Endothelial cell of umbilical vein (primary cell): Measurements from ENCODE around the gene BTBD10. TPM values are rescaled to one million over a fixed set of nuclear protein-coding genes. Genes with fewer than 3 reads are reported as not detected.

Source experiments
- BruUV-seq: library from RNA; stranded (reverse); fragments of 400-500 nt; replicated peaks from 2 replicates; lab custom pipeline; 2021; lab: Mats Ljungman, UMichigan
- CTCF ChIA-PET: fragments of 300-600, 350-600 bp; sonication (Branson Sonifier 250); formaldehyde crosslinking; loops from one replicate; lab custom pipeline; 2021; ENCODE audit warnings: antibody characterized with exemption, inconsistent platforms; lab: Charles Lee
- POLR2A ChIA-PET: fragments of 300-600, 350-600 bp; sonication (Branson Sonifier 250); formaldehyde crosslinking; loops from one replicate; lab custom pipeline; 2021; ENCODE audit warnings: antibody characterized with exemption, inconsistent platforms; lab: Charles Lee
- DNase-seq: peaks from one replicate; pipeline ENCODE4 v3.0.0-alpha.2; 2011; ENCODE audit warnings: low read depth, low spot score
- FAIRE-seq: peaks from 2 replicates; lab custom pipeline; 2011; peaks lifted over from hg19 to GRCh38; lab: Jason Lieb, UNC
- H2AFZ ChIP-seq: 2 replicates; pipeline ENCODE4 v1.6.0; 2012; ENCODE audit warnings: low read depth, low read length, control low read depth, inconsistent platforms
- H3K27ac ChIP-seq: 2 replicates; pipeline ENCODE4 v1.5.1; 2011; ENCODE audit warnings: low read depth, mild to moderate bottlenecking, control low read depth, low read length, moderate library complexity; ENCODE audit not compliant: insufficient read depth
- H3K27me3 ChIP-seq, 2 experiments: 2 replicates each; pipeline versions ENCODE4 v1.6.0 to v1.6.1; 2011; ENCODE audit warnings: low read length in 2 of 2, mixed read lengths in 1 of 2; ENCODE audit not compliant: control insufficient read depth in 2 of 2, insufficient read depth in 2 of 2
- H3K36me3 ChIP-seq, 2 experiments: 2 replicates in 1 of 2; 3 replicates in 1 of 2; pipeline ENCODE4 v1.5.1; 2011; ENCODE audit warnings: low read length in 2 of 2, mild to moderate bottlenecking in 1 of 2, moderate library complexity in 1 of 2; ENCODE audit not compliant: control insufficient read depth in 2 of 2, insufficient read depth in 2 of 2; ENCODE audit errors: extremely low read depth in 1 of 2
- H3K4me1 ChIP-seq: 3 replicates; pipeline ENCODE4 v1.5.1; 2011; ENCODE audit warnings: mild to moderate bottlenecking, low read length; ENCODE audit not compliant: control insufficient read depth, insufficient read depth; ENCODE audit errors: extremely low read depth
- H3K4me2 ChIP-seq: 2 replicates; pipeline ENCODE4 v1.6.1; 2011; ENCODE audit warnings: low read length, control low read depth, mixed read lengths; ENCODE audit not compliant: insufficient read depth
- H3K4me3 ChIP-seq, 3 experiments: fragments of 200-600 bp in 1 of 3; sonication (generic), shearing (Covaris generic) in 1 of 3; replicated peaks in 1 of 3; 2 replicates each; pipeline ENCODE4 v1.5.1; 2011 to 2016; ENCODE audit warnings: control low read depth in 3 of 3, low read length in 3 of 3, mild to moderate bottlenecking in 2 of 3, inconsistent platforms in 1 of 3, low read depth in 1 of 3, moderate library complexity in 1 of 3; ENCODE audit not compliant: insufficient read depth in 1 of 3
- H3K79me2 ChIP-seq: 2 replicates; pipeline ENCODE4 v1.6.0; 2012; ENCODE audit warnings: low read length, inconsistent platforms; ENCODE audit not compliant: control insufficient read depth, insufficient read depth
- H3K9ac ChIP-seq: replicated peaks from 2 replicates; pipeline ENCODE3; 2011; ENCODE audit warnings: low read length, control low read depth; ENCODE audit not compliant: insufficient read depth; ENCODE audit errors: extremely low read depth
- H3K9me1 ChIP-seq: replicated peaks from 3 replicates; pipeline ENCODE4 v1.6.0; 2011; ENCODE audit warnings: mild to moderate bottlenecking, low read length; ENCODE audit not compliant: control insufficient read depth, insufficient read depth; ENCODE audit errors: extremely low read depth
- H3K9me3 ChIP-seq: replicated peaks from 2 replicates; pipeline ENCODE4 v1.5.1; 2012; ENCODE audit warnings: low read length, inconsistent platforms; ENCODE audit not compliant: control insufficient read depth, insufficient read depth
- H4K20me1 ChIP-seq: replicated peaks from 2 replicates; pipeline ENCODE3; 2011; ENCODE audit warnings: mild to moderate bottlenecking, low read length; ENCODE audit not compliant: control insufficient read depth, insufficient read depth; ENCODE audit errors: extremely low read depth
- EZH2 ChIP-seq: IDR thresholded peaks from 2 replicates; pipeline ENCODE4 v1.6.1; 2012; ENCODE audit warnings: borderline replicate concordance, low read depth, mild to moderate bottlenecking, moderate library complexity, low read length, inconsistent platforms; ENCODE audit not compliant: severe bottlenecking
- FOS ChIP-seq: IDR thresholded peaks from 2 replicates; pipeline ENCODE4 v1.6.1; 2011; ENCODE audit warnings: mild to moderate bottlenecking, low read length, moderate library complexity, borderline replicate concordance; ENCODE audit not compliant: insufficient read depth
- GATA2 ChIP-seq: IDR thresholded peaks from 2 replicates; pipeline ENCODE4 v1.7.0; 2011; ENCODE audit warnings: low read depth, mild to moderate bottlenecking, moderate library complexity, mixed read lengths, low read length; ENCODE audit not compliant: insufficient read length, insufficient read depth
- JUN ChIP-seq: IDR thresholded peaks from 2 replicates; pipeline ENCODE4 v1.6.1; 2011; ENCODE audit warnings: borderline replicate concordance, low read depth; ENCODE audit not compliant: insufficient read length, insufficient read depth
- MYC ChIP-seq: IDR thresholded peaks from one replicate; pipeline ENCODE4 v1.6.1; 2011; ENCODE audit warnings: mild to moderate bottlenecking, low read depth, low read length
- POLR2A ChIP-seq: IDR thresholded peaks from 2 replicates; pipeline ENCODE4 v1.6.1; 2012; ENCODE audit warnings: low read depth, mild to moderate bottlenecking, control low read depth, low read length
- POLR2AphosphoS5 ChIP-seq: IDR thresholded peaks from 2 replicates; pipeline ENCODE4 v1.6.1; 2012; ENCODE audit warnings: low read depth, mild to moderate bottlenecking, control low read depth, low read length, moderate library complexity; ENCODE audit not compliant: insufficient read depth
- dilution Hi-C: fragments of 300-500 bp; cut with MboI; formaldehyde crosslinking; loops from one replicate; pipeline ENCODE4 v1.15.0; 2019; ENCODE audit warnings: low sequenced_read_pairs; ENCODE audit not compliant: extremely low pct_ligation_motif_present
- intact Hi-C: fragments of 100-400 bp; cut with micrococcal nuclease; formaldehyde crosslinking; loops from one replicate; pipeline ENCODE4 v1.10.0; 2022
- polyA plus RNA-seq, 4 experiments: library from polyadenylated mRNA; depleted of rRNA in 3 of 4; stranded (reverse) in 3 of 4; unstranded in 1 of 4; fragments of >200 nt; gene quantifications; 2 replicates each; pipeline versions ENCODE4 v1.2.1 to v1.2.3, GENCODE V29; 2011 to 2012; ENCODE audit warnings: missing spikeins in 1 of 4
- total RNA-seq: library from RNA; stranded (reverse); gene quantifications from 2 replicates; pipeline ENCODE4 v1.2.3, GENCODE V29; 2021
- TF ChIP-seq, protein P1 (sequence below): IDR thresholded peaks from 2 replicates; pipeline ENCODE4 v1.6.1; 2011; ENCODE audit not compliant: insufficient read depth, insufficient read length
- TF ChIP-seq, protein P2 (sequence below), 2 donors: IDR thresholded peaks; 1 replicate in 1 of 2; 2 replicates in 1 of 2; pipeline ENCODE4 v1.5.1; 2011; ENCODE audit warnings: low read length in 2 of 2, mild to moderate bottlenecking in 2 of 2, moderate library complexity in 2 of 2, control low read depth in 1 of 2, inconsistent platforms in 1 of 2, low read depth in 1 of 2; ENCODE audit not compliant: insufficient read depth in 1 of 2; ENCODE audit errors: extremely low read depth in 1 of 2

Gene BTBD10
- total and polyA plus RNA-seq, 2 donors (not counting 3 experiments of a cell fraction or from before 2014, with no cell fraction given): 31.7 to 49.6 TPM

DNA sequence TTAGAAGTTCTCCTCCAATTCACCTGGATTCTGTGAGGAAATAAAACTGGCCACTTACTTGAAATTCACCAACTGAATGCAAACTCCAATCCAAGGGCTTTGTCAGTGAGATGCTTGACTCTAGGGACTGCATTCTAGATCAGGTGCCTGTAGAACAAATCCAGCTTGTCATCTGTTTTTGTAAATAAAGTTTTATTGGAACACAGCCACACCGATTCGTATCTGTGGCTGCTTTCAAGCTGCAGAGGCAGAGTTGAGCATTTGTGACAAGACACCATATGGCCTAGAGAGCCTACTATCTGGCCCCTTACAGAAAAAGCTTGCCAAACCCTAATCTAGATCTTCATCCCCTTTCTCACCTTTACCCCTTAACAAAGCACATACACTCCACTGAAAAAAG, 82.3 kb downstream of the BTBD10 start:
- Histone ChIP-seq H3K4me2 (no peak overlapping the region), H3K4me3 (no peak overlapping the region), H3K9ac (no peak overlapping the region), H4K20me1 (no peaks in the 10 kb centered on the region), H2AFZ (no peak overlapping the region), H3K27me3 (no peaks in the 10 kb centered on the region), H3K27ac (no peak overlapping the region), H3K36me3 (peaks cover 3 to 9% of the 10 kb centered on the region in 2 experiments), H3K79me2 (no peaks in the 10 kb centered on the region), H3K9me3 (no peaks in the 10 kb centered on the region), H3K4me1 (peaks cover 13% of the 10 kb centered on the region), H3K9me1 (no peaks in the 10 kb centered on the region)
- DNase-seq (no peak), FAIRE-seq (no peak)
- dilution Hi-C loops: no loop called here
- TF ChIP-seq POLR2AphosphoS5 (no peak), EZH2 (no peak), MYC (no peak), FOS (no peak), JUN (no peak), POLR2A (no peak), GATA2 (no peak)
- TF ChIP-seq, protein P1, sequence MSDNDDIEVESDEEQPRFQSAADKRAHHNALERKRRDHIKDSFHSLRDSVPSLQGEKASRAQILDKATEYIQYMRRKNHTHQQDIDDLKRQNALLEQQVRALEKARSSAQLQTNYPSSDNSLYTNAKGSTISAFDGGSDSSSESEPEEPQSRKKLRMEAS: no peak
- TF ChIP-seq, protein P2, sequence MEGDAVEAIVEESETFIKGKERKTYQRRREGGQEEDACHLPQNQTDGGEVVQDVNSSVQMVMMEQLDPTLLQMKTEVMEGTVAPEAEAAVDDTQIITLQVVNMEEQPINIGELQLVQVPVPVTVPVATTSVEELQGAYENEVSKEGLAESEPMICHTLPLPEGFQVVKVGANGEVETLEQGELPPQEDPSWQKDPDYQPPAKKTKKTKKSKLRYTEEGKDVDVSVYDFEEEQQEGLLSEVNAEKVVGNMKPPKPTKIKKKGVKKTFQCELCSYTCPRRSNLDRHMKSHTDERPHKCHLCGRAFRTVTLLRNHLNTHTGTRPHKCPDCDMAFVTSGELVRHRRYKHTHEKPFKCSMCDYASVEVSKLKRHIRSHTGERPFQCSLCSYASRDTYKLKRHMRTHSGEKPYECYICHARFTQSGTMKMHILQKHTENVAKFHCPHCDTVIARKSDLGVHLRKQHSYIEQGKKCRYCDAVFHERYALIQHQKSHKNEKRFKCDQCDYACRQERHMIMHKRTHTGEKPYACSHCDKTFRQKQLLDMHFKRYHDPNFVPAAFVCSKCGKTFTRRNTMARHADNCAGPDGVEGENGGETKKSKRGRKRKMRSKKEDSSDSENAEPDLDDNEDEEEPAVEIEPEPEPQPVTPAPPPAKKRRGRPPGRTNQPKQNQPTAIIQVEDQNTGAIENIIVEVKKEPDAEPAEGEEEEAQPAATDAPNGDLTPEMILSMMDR (IDR thresholded peaks at IDR 0.05; ENCODE audit: extremely low read depth in 1 of 2, insufficient read depth in 1 of 2, low read depth in 1 of 2, low read length in 2 of 2): no peak
- BruUV-seq: no TSS peak
- POLR2A ChIA-PET: no interaction called here
- CTCF ChIA-PET: interaction anchor here (1.3 to 3.8 kb wide), 2 partner anchors 27 to 171 kb away, joined by 5 to 24 read pairs; no protein-coding TSS in a partner anchor
- intact Hi-C loops: no loop called here
